MM.1S (cell line): ENCODE measurements around the gene NDUFAF5.

ENCODE experiments used
- EZH2 ChIP-seq: fragments of 300-600 bp; sonication (generic); optimal IDR thresholded peaks from 2 replicates; pipeline ENCODE3; 2017; ENCODE audit warnings: low read depth, mild to moderate bottlenecking, antibody characterized with exemption, low read length, mixed read lengths
- EZH2phosphoT487 ChIP-seq: fragments of 300-600 bp; sonication (generic); IDR thresholded peaks from 2 replicates; pipeline ENCODE4 v1.6.1; 2018; ENCODE audit warnings: antibody characterized with exemption, low read length
- TF ChIP-seq, protein P1 (sequence below): fragments of 300-600 bp; sonication (generic); IDR thresholded peaks from 2 replicates; pipeline ENCODE4 v1.5.1; 2016; ENCODE audit warnings: antibody characterized with exemption, low read length, mixed read lengths

DNA sequence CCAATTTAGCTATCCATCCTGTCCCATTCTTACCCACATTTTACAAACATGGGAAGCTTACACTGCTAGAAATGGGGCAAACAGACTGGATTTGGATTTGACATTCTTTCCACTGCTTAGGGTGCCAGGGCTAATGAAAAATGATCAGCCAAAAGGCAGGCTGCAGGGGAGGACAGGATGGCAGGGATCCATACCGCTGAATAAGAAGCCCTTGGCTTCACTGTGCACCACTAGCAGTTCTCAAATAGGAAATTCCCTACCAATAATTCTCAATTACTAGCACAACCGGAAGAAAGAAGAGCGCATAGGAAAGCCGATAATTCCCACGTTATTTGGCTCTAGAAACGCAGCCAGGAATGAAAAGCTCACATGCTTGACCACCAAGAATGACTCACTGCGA is 73.1 kb downstream of the NDUFAF5 start:
- TF ChIP-seq EZH2phosphoT487 (no peak), EZH2 (no peak)
- TF ChIP-seq, protein P1, sequence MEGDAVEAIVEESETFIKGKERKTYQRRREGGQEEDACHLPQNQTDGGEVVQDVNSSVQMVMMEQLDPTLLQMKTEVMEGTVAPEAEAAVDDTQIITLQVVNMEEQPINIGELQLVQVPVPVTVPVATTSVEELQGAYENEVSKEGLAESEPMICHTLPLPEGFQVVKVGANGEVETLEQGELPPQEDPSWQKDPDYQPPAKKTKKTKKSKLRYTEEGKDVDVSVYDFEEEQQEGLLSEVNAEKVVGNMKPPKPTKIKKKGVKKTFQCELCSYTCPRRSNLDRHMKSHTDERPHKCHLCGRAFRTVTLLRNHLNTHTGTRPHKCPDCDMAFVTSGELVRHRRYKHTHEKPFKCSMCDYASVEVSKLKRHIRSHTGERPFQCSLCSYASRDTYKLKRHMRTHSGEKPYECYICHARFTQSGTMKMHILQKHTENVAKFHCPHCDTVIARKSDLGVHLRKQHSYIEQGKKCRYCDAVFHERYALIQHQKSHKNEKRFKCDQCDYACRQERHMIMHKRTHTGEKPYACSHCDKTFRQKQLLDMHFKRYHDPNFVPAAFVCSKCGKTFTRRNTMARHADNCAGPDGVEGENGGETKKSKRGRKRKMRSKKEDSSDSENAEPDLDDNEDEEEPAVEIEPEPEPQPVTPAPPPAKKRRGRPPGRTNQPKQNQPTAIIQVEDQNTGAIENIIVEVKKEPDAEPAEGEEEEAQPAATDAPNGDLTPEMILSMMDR = no peak
